ENCODE measurements around the gene FAM25G.
"Not testable (repeated sequence)": the region's sequence is repeated elsewhere in the genome, so short reads cannot be mapped to it uniquely, and the experiment has no call there.

Gene FAM25G

DNA sequence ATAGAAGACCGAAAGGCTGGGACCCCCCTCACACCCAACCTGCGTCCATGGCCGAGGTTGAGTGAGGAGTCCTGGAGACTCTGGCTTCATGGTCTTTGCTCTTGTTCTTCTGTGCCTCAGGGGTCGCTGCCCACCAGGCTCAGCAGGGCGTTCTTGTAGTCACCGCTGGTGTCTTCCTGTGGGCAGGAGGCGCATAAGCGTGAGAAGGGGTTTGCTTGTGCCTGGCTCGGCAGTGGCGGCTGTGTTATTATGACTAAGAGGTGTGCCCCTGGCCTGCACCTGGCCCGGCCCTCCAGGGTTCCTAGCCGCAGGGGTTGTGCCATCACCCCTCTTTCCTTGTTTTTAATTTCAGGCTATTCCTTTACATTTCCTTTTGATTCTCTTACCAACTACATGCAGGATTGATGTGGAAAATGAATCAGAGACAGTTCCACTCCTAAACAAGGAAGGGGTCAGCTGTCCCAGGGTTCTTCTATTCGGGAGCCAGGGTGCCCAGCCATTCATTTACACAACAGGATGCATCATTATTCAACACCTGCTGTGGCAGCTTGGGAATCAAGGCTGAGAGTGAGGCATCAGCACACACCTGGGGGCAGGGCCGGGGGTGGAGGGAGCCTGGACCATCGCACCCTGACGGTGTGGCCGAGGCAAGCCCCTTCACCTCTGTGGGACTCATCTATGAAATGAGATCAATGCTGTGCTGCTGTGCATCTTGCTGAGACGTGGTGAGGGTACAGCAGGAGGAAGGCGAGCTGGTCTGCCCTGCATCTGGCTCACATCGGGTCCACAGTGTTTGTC is 22.6 kb downstream of the FAM25G start:
- not testable (repeated sequence) for H3K4me3 ChIP-seq (replicated peaks; ENCODE audit: low read depth, low read length); DNase-seq (ENCODE audit: extremely low read depth, low read depth)

DNA sequence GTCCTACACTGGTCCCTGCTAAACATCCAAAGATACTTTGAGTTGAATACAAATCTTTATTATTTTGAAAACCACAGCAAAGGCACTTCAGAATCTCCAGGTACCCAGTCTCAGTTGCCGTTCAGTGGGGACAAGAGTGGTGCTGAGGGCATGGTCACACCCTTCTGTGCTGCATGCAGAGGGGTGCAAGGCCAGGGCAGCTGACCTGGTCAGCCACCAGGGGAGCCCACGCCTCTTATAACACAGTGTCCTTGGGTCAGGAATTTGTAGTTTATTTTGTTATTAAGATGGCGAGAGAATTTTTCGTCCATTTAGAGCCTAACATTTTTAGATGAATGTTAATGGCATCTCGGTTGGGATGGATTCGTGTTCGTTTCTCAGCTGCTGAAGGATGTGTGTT is 23.5 kb downstream of the FAM25G start:
- not testable (repeated sequence) for H3K4me3 ChIP-seq (replicated peaks; ENCODE audit: low read depth, low read length); DNase-seq (ENCODE audit: extremely low read depth, low read depth)

DNA sequence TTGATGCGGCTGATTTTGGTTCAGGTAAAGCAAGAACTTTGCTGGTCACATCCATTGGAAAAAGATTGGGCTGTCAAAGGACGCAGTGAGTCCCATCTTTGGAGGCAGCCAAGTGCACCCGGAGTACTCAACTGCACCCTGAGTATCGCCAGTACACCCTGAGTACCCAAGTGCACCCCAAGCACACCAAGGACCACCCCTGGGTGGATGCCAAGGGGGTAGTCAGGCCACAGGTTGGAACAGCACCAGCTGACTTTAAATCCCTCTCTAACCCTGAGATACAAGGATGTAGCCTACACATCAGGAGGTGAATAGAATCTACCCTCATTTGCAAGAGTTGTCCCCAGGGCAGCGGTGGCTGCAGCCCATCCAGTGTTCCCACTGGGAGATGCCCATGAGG is 24.0 kb downstream of the FAM25G start:
- DNase-seq (ENCODE audit: extremely low read depth, low read depth); H3K4me3 ChIP-seq (replicated peaks; ENCODE audit: low read depth, low read length): not testable (repeated sequence)

DNA sequence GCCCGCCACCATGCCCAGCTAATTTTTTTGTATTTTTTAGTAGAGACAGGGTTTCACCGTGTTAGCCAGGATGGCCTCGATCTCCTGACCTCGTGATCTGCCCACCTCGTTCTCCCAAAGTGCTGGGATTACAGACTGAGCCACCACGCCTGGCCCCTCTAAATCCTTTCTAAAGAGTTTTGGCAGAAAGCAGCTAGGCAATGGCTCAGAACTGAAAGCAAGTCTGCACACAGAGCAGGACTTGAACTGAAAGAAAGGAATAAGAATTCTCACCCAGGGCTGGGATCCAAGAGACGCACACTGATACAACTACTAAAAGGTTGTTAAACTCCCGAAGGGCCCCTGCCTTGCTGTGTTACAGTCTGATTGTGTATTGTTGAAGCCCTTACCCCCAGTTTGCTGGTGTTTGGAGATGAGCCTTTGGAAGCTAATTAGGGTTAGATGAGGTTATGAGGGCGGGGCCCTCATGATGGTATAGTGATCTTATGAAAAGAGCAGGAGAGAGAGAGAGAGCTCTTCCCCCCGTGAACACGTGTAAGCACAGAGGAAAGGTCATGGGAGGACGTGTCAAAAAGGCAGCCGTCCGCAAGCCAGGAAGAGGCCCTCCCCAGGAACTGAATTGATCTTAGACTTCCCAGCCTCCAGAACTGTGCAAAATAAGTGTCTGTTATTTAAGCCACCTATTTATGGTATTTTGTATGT is 26.1 kb downstream of the FAM25G start:
- not testable (repeated sequence) for H3K4me3 ChIP-seq (replicated peaks; ENCODE audit: low read depth, low read length); DNase-seq (ENCODE audit: extremely low read depth, low read depth)

DNA sequence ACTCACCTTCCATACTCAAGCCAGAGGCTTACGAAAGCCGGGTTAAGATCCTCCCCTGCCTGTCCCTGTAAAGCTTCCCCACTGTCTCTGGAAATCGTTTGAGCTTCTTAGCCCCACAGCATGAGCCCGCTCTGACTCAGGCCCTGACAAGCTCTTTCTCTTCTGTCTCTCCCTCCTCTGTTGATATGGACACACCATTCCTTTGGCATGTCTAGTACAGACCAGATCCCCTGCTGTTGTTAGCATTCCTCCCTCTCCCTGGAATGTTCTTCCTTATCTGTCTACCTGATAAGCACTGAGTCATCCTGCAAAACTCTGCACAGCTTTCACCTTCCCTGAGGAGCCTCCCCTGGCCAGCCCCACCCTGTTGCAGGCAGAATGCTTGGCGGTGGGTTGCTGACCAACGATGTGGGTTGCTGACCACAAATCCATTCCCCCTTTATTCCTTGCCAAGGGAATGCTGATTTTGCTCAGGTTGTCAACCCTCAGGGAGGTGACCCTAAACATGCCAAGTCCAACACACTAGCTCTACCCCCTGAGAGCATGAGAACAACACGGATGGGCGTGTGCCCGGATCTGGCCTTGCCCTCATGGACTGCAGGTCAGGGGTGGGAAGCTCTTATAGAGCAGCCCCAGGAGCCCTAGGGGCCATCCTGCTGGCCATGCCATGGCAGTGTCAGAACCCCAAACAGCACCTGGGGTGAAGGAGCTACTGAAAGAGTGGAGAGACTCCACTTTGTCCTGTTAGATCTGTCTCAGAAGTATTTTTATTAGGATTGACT is 28.7 kb downstream of the FAM25G start:
- DNase-seq (ENCODE audit: extremely low read depth, low read depth); H3K4me3 ChIP-seq (replicated peaks; ENCODE audit: low read depth, low read length): not testable (repeated sequence)

DNA sequence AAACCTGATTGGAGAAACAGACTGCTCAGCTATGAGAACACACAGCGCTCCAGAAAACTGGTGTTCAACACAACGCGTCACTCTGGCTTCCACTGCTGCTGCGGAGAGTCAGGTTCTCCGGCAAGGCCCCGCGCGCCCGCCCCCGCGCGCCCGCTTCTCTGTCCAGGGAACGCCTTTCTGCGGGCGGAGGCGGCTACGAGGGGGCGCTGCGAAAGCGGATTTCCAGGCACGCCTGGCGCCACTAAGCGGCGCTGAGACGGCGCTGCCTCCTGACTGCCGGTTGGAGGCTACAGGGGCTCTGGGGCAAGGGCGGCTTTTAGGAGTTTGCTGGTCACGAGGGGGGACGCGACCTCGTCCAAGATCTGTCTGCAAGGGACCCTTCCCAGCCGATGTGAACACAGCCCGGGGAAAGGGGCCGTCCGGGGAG is 30.2 kb downstream of the FAM25G start:
- DNase-seq (ENCODE audit: extremely low read depth, low read depth) = peak; percentile 36
- TF ChIP-seq, protein P1, sequence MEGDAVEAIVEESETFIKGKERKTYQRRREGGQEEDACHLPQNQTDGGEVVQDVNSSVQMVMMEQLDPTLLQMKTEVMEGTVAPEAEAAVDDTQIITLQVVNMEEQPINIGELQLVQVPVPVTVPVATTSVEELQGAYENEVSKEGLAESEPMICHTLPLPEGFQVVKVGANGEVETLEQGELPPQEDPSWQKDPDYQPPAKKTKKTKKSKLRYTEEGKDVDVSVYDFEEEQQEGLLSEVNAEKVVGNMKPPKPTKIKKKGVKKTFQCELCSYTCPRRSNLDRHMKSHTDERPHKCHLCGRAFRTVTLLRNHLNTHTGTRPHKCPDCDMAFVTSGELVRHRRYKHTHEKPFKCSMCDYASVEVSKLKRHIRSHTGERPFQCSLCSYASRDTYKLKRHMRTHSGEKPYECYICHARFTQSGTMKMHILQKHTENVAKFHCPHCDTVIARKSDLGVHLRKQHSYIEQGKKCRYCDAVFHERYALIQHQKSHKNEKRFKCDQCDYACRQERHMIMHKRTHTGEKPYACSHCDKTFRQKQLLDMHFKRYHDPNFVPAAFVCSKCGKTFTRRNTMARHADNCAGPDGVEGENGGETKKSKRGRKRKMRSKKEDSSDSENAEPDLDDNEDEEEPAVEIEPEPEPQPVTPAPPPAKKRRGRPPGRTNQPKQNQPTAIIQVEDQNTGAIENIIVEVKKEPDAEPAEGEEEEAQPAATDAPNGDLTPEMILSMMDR (IDR thresholded peaks at IDR 0.05; ENCODE audit: low read depth, low read length, missing control alignments) = peak; percentile 14
- not testable (repeated sequence) for H3K4me3 ChIP-seq (replicated peaks; ENCODE audit: low read depth, low read length)

DNA sequence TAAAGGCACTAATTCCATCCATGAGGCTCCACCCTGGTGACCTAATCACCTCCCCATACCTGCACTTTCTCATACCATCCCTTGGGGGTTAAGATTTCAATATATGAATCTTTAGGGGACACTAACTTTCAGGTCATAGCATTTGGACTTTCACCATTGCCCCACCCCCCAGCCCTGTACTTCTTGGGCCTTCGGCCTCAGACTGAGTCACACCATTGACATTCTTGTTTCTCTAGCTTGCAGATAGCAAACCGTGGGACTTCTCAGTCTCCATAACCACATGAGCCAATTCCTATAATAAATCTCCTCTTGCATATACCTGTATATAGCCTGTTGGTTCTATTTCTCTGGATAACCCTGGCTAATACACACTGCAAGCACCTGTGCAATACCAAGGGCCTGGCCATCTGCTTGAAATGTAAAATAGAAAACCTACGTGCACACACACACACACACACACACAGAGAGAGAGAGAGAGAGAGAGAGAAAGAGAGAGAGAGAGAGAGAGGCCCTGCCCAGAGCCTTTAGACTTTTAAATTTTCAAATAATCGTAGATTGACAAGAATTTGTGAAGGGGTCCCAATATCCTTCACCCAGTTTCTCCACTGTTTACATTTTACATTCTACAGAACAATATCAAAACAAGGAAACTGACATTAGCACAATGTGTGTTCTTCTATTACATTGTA is 32.9 kb downstream of the FAM25G start:
- H3K4me3 ChIP-seq (replicated peaks; ENCODE audit: low read depth, low read length) = no peak overlapping the region
- TF ChIP-seq, protein P1 (IDR thresholded peaks at IDR 0.05; ENCODE audit: low read depth, low read length, missing control alignments) = no peak
- DNase-seq (ENCODE audit: extremely low read depth, low read depth) = no peak

DNA sequence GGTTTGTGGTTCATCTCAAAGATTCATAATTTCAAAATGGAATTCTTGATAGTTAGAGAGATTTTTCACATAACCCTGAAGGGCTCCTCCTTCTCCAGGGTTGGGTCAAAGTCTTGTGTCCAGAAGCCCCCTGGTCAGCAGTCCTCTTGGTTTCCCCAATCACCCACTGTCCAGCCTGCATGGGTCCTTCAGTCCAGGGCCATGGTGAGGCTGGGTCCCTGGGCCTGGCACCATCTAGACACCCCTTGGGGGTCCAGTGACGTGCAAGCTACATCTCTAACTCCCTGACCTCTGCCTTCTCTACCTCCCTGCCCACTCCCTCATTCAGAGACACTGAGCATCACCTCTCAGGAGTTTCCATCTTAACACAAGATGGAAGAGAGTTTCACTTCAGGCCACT is 33.7 kb downstream of the FAM25G start:
- TF ChIP-seq, protein P1 (IDR thresholded peaks at IDR 0.05; ENCODE audit: low read depth, low read length, missing control alignments) = no peak
- H3K4me3 ChIP-seq (replicated peaks; ENCODE audit: low read depth, low read length) = no peak overlapping the region
- no peak for DNase-seq (ENCODE audit: extremely low read depth, low read depth)

DNA sequence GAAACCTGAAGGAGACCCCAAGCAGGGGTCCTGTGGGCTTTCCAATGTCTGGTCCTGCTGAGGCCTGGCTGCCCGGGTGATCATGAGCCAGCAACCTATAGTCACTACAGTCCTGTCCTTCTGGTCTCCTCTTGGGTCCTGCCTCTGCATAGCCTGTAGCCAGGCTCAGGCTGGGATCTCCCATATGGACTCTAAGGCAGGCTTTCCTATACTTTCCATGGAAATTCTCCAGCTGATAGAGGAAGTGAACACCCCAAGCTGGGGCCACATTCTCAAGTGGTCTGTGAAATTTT is 34.0 kb downstream of the FAM25G start:
- TF ChIP-seq, protein P1 (IDR thresholded peaks at IDR 0.05; ENCODE audit: low read depth, low read length, missing control alignments) = no peak
- DNase-seq (ENCODE audit: extremely low read depth, low read depth) = no peak
- no peak overlapping the region for H3K4me3 ChIP-seq (replicated peaks; ENCODE audit: low read depth, low read length)

All from HFF-Myc (cell line).